Fibroblast of the aortic adventitia (primary cell): ENCODE measurements around the gene SLC10A2. TPM values are rescaled to one million over a fixed set of nuclear protein-coding genes. Genes with fewer than 3 reads are reported as not detected.

ENCODE experiments used
- DNase-seq: peaks from one replicate; pipeline ENCODE4 v3.0.0-alpha.2; 2010; ENCODE audit warnings: low read depth
- H3K4me3 ChIP-seq: 2 replicates; pipeline ENCODE4 v1.5.1; 2011; ENCODE audit warnings: low read depth, mild to moderate bottlenecking, control low read depth, low read length, moderate library complexity
- CTCF ChIP-seq: IDR thresholded peaks from 2 replicates; pipeline ENCODE4 v1.5.1; 2011; ENCODE audit warnings: mild to moderate bottlenecking, low read length, control low read depth, inconsistent platforms; ENCODE audit not compliant: insufficient read depth
- total RNA-seq: library from RNA; depleted of rRNA; stranded (reverse); fragments of >200 nt; gene quantifications from 2 replicates; pipeline ENCODE4 v1.2.3, GENCODE V29; 2012; ENCODE audit warnings: low replicate concordance

SLC10A2 gene
- total RNA-seq, 1 donor, result not detected

GRCh38 chr13:103000157-103000556 is 66.1 kb downstream of the SLC10A2 start:
- no peak for TF ChIP-seq CTCF
- no peak overlapping the region for H3K4me3 ChIP-seq
- DNase-seq, result no peak

GRCh38 chr13:102999499-102999898 is 66.7 kb downstream of the SLC10A2 start:
- no peak for DNase-seq
- TF ChIP-seq CTCF, result no peak
- H3K4me3 ChIP-seq, result no peak overlapping the region

Other genes starting within 250 kb of the SLC10A2 start
- 54.4 and 98.0 TPM in 2 replicates for gene ERCC5, start 220.4 kb downstream of the SLC10A2 start, total RNA-seq